IMR-90 (cell line): Measurements from ENCODE around the gene ILRUN. TPM values are rescaled to one million over a fixed set of nuclear protein-coding genes. Genes with fewer than 3 reads are reported as not detected.
"Not testable (repeated sequence)": the region's sequence is repeated elsewhere in the genome, so short reads cannot be mapped to it uniquely, and the experiment has no call there.

Source experiments
- ATAC-seq: fragments of 200-7000 bp; cut with Tn5 transposase; 2 replicates; pipeline ENCODE4 v1.9.1; 2020; ENCODE audit warnings: low read depth, mild to moderate bottlenecking, moderate library complexity
- BruUV-seq: library from RNA; stranded (reverse); fragments of 400-500 nt; replicated peaks from 2 replicates; lab custom pipeline; 2021; lab: Mats Ljungman, UMichigan
- CTCF ChIA-PET: fragments of 300-600 bp; formaldehyde crosslinking; extraction: SDS; loops from one replicate; lab custom pipeline; 2021; ENCODE audit warnings: antibody characterized with exemption; lab: Yijun Ruan, JAX
- POLR2A ChIA-PET: fragments of 300-600 bp; sonication (Branson Sonifier 250); formaldehyde crosslinking; loops from one replicate; lab custom pipeline; 2022; ENCODE audit warnings: antibody characterized with exemption; ENCODE audit not compliant: unreplicated experiment; lab: Charles Lee
- DNase-seq: peaks from one replicate; pipeline ENCODE4 v3.0.0; 2013
- H2AFZ ChIP-seq: replicated peaks from 2 replicates; pipeline ENCODE3; 2013; ENCODE audit warnings: low read length, mild to moderate bottlenecking; ENCODE audit not compliant: poor library complexity
- H2AK5ac ChIP-seq: 2 replicates; pipeline ENCODE4 v1.6.1; 2013; ENCODE audit warnings: low read depth, low read length, inconsistent platforms
- H2AK9ac ChIP-seq: replicated peaks from 2 replicates; pipeline ENCODE3; 2013; ENCODE audit warnings: mild to moderate bottlenecking, low read depth, low read length, moderate library complexity; ENCODE audit not compliant: poor library complexity
- H2BK120ac ChIP-seq: 2 replicates; pipeline ENCODE4 v1.6.1; 2013; ENCODE audit warnings: low read depth, low read length, inconsistent platforms
- H2BK15ac ChIP-seq: 3 replicates; pipeline ENCODE4 v1.6.1; 2013; ENCODE audit warnings: low read depth, low read length, inconsistent platforms
- H2BK20ac ChIP-seq: 2 replicates; pipeline ENCODE4 v1.6.1; 2013; ENCODE audit warnings: low read depth, mild to moderate bottlenecking, inconsistent platforms, low read length, moderate library complexity
- H2BK5ac ChIP-seq: 2 replicates; pipeline ENCODE4 v1.6.1; 2013; ENCODE audit warnings: mild to moderate bottlenecking, low read depth, low read length, inconsistent platforms; ENCODE audit not compliant: poor library complexity, severe bottlenecking
- H3K14ac ChIP-seq: replicated peaks from 2 replicates; pipeline ENCODE4 v1.6.1; 2013; ENCODE audit warnings: low read depth, low read length, inconsistent platforms
- H3K18ac ChIP-seq: 2 replicates; pipeline ENCODE4 v1.6.1; 2013; ENCODE audit warnings: low read depth, low read length, control low read depth
- H3K23ac ChIP-seq: 2 replicates; pipeline ENCODE4 v1.6.1; 2013; ENCODE audit warnings: low read depth, low read length, inconsistent platforms
- H3K27ac ChIP-seq: 2 replicates; pipeline ENCODE4 v1.5.1; 2013; ENCODE audit warnings: mild to moderate bottlenecking, control low read depth, low read length; ENCODE audit not compliant: insufficient read depth
- H3K27me3 ChIP-seq: 2 replicates; pipeline ENCODE4 v1.6.1; 2013; ENCODE audit warnings: low read length; ENCODE audit not compliant: control insufficient read depth, insufficient read depth
- H3K36me3 ChIP-seq: 2 replicates; pipeline ENCODE4 v1.6.1; 2013; ENCODE audit warnings: low read length, mixed read lengths; ENCODE audit not compliant: control insufficient read depth, insufficient read depth
- H3K4ac ChIP-seq: 2 replicates; pipeline ENCODE4 v1.6.1; 2013; ENCODE audit warnings: low read depth, low read length, inconsistent platforms
- H3K4me1 ChIP-seq: 2 replicates; pipeline ENCODE4 v1.6.1; 2013; ENCODE audit warnings: low read length, mixed read lengths; ENCODE audit not compliant: control insufficient read depth, insufficient read depth
- H3K4me2 ChIP-seq: 2 replicates; pipeline ENCODE4 v1.6.1; 2013; ENCODE audit warnings: low read depth, mild to moderate bottlenecking, control low read depth, low read length, moderate library complexity
- H3K4me3 ChIP-seq: 2 replicates; pipeline ENCODE4 v1.5.1; 2013; ENCODE audit warnings: low read depth, mild to moderate bottlenecking, control low read depth, low read length, moderate library complexity; ENCODE audit not compliant: insufficient read depth
- H3K56ac ChIP-seq: 2 replicates; pipeline ENCODE4 v1.6.1; 2013; ENCODE audit warnings: low read length, inconsistent platforms; ENCODE audit not compliant: insufficient read depth; ENCODE audit errors: extremely low read depth
- H3K79me1 ChIP-seq, 2 experiments: 2 replicates each; pipeline ENCODE4 v1.6.1; 2013; ENCODE audit warnings: low read length in 2 of 2, inconsistent platforms in 1 of 2, low read depth in 1 of 2
- H3K9ac ChIP-seq: 2 replicates; pipeline ENCODE4 v1.6.1; 2013; ENCODE audit warnings: low read depth, low read length, control low read depth
- H3K9me1 ChIP-seq: 2 replicates; pipeline ENCODE4 v1.6.1; 2013; ENCODE audit warnings: low read length, inconsistent platforms; ENCODE audit not compliant: insufficient read depth
- H3K9me3 ChIP-seq: 2 replicates; pipeline ENCODE4 v1.6.1; 2013; ENCODE audit warnings: low read length; ENCODE audit not compliant: control insufficient read depth, insufficient read depth
- H4K20me1 ChIP-seq: 2 replicates; pipeline ENCODE4 v1.6.1; 2013; ENCODE audit warnings: low read length, inconsistent platforms; ENCODE audit not compliant: insufficient read depth
- H4K5ac ChIP-seq: 2 replicates; pipeline ENCODE4 v1.6.1; 2013; ENCODE audit warnings: mild to moderate bottlenecking, low read depth, low read length, control low read depth
- H4K8ac ChIP-seq, 2 experiments: 2 replicates each; pipeline ENCODE4 v1.6.1; 2013; ENCODE audit warnings: low read depth in 2 of 2, low read length in 2 of 2, control low read depth in 1 of 2, inconsistent platforms in 1 of 2
- H4K91ac ChIP-seq: 2 replicates; pipeline ENCODE4 v1.6.1; 2013; ENCODE audit warnings: low read depth, low read length, inconsistent platforms; ENCODE audit not compliant: insufficient read depth
- WGBS, 2 experiments: methylation state at CpG; one replicate each; pipeline versions ENCODE4 v1.1.5 to v1.1.7; 2013; ENCODE audit warnings: missing lambda C conversion rate in 2 of 2; ENCODE audit not compliant: insufficient read length in 1 of 2; ENCODE audit errors: extremely low coverage in 2 of 2; 5-methylcytosine and 5-hydroxymethylcytosine counted together
- dilution Hi-C: fragments of 300-500 bp; cut with HindIII; formaldehyde crosslinking; loops from one replicate; pipeline ENCODE4 v1.14.3; 2018; ENCODE audit warnings: low sequenced_read_pairs; ENCODE audit not compliant: unreplicated experiment
- in situ Hi-C: fragments of 300-500 bp; cut with MboI; formaldehyde crosslinking; loops from 3 replicates; pipeline ENCODE4 v1.14.3; 2019; ENCODE audit warnings: low sequenced_read_pairs, inconsistent platforms, mixed read lengths
- intact Hi-C: fragments of 100-400 bp; cut with micrococcal nuclease; formaldehyde crosslinking; loops from 2 replicates; pipeline ENCODE4 v1.10.0; 2022
- polyA plus RNA-seq, 3 experiments: library from polyadenylated mRNA; depleted of rRNA; stranded (reverse); fragments of >200 nt; gene quantifications; 2 replicates each; pipeline ENCODE4 v1.2.3, GENCODE V29; 2012; ENCODE audit warnings: low replicate concordance in 1 of 3
- total RNA-seq: library from RNA; depleted of rRNA; stranded (reverse); fragments of >200 nt; gene quantifications from 2 replicates; pipeline ENCODE4 v1.2.3, GENCODE V29; 2012

The ILRUN gene
- total and polyA plus RNA-seq, 2 of the 4 experiments (the other 2 are of a cell fraction) = 25.4 to 29.9 TPM

DNA sequence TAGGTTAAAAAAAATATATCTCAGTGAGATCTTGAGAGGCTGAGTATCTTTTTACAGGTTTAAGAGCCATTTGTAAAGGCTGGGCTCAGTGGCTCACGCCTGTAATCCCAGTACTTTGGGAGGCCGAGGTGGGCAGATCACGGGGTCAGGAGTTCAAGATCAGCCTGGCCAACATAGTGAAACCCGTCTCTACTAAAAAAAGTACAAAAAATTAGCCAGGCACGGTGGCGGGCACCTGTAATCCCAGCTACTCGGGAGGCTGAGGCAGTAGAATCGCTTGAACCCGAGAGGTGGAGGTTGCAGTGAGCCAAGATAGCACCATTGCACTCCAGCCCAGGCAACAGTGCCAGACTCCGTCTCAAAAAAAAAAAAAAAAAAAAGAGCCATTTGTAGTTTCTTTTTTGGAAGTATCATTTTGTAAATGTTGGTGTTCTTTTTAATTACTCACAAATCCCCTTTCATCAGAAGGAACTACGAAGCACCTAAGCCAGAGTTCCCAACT is 40.6 kb downstream of the ILRUN start:
- DNase-seq, ATAC-seq, H3K36me3 ChIP-seq, BruUV-seq, in situ Hi-C loops, H3K23ac ChIP-seq, H3K9me1 ChIP-seq, H3K27me3 ChIP-seq, H3K9me3 ChIP-seq, dilution Hi-C loops, H4K8ac ChIP-seq: not testable (repeated sequence)
- H3K4me2 ChIP-seq = peak overlapping the region; percentile 98
- intact Hi-C loops = loop anchor here (1.0 to 2.0 kb wide), 2 partner anchors 39 to 101 kb away; partner anchors contain the start of gene SNRPC
- peak overlapping the region; percentile 89 for H3K27ac ChIP-seq
- H3K4me3 ChIP-seq = peak overlapping the region; percentile 35; the same call in 1 of the 2 replicates
- H2BK15ac ChIP-seq = peak overlapping the region; percentile 80; the same call in 1 of the 3 replicates
- peak overlapping the region; percentile 80 for H2AK9ac ChIP-seq
- peak overlapping the region; percentile 90; the same call in 1 of the 2 replicates for H2AK5ac ChIP-seq
- H2AFZ ChIP-seq = peak overlapping the region; percentile 46
- H3K4me1 ChIP-seq = peaks cover 15% of the 10 kb centered on the region
- 0 out of 2 replicates have a peak overlapping the region, but pooled peaks have one; percentile 27 for H3K56ac ChIP-seq
- H2BK120ac ChIP-seq = peak overlapping the region; percentile 31; the same call in 1 of the 2 replicates
- peak overlapping the region; percentile 100 for H2BK5ac ChIP-seq
- H4K91ac ChIP-seq = peak overlapping the region; percentile 73; the same call in 1 of the 2 replicates
- peak overlapping the region; percentile 91 for H3K18ac ChIP-seq
- peak overlapping the region; percentile 47; the same call in 1 of the 2 replicates for H3K9ac ChIP-seq
- H4K20me1 ChIP-seq = peaks cover 12% of the 10 kb centered on the region; the same call in 1 of the 2 replicates
- 0 out of 2 replicates have a peak overlapping the region, but pooled peaks have one; percentile 8 for H3K14ac ChIP-seq
- CTCF ChIA-PET = interaction anchor here (0.6 kb wide), 1 partner anchor 34 kb away, joined by 4 read pairs; no protein-coding TSS in a partner anchor
- H2BK20ac ChIP-seq = peak overlapping the region; percentile 23; the same call in 1 of the 2 replicates
- H4K5ac ChIP-seq = peak overlapping the region; percentile 89; the same call in 1 of the 2 replicates
- 93% methylated on average over 8 of the region's 11 CpGs; no CpG with 5 or more reads in 1 of the 2 experiments for WGBS, 2 experiments
- POLR2A ChIA-PET = interaction anchor here (0.6 to 0.7 kb wide), 2 partner anchors 17 to 408 kb away, joined by 3 to 11 read pairs; no protein-coding TSS in a partner anchor
- peaks cover 14 to 70% of the 10 kb centered on the region in 2 experiments for H3K79me1 ChIP-seq
- peak overlapping the region; percentile 42 for H3K4ac ChIP-seq
